OCI-LY3 (cell line): Measurements from ENCODE around the gene CXXC5.

Source experiments
- CTCF ChIP-seq: fragments of 200-600, 300-600 bp; sonication (generic); IDR thresholded peaks from 2 replicates; pipeline ENCODE4 v1.5.1; 2014; ENCODE audit warnings: antibody characterized with exemption, low read length, low read depth
- EZH2phosphoT487 ChIP-seq: fragments of 200-600 bp; shearing (Covaris generic); IDR thresholded peaks from 2 replicates; pipeline ENCODE4 v1.6.1; 2018; ENCODE audit warnings: antibody characterized with exemption, mixed run types, low read depth

GRCh38 chr5:139692679-139693308 lies 44.6 kb downstream of the CXXC5 start:
- TF ChIP-seq CTCF (no peak), EZH2phosphoT487 (no peak)
